Measurements from ENCODE around the gene UFD1. TPM values are rescaled to one million over a fixed set of nuclear protein-coding genes. Genes with fewer than 3 reads are reported as not detected.
"Not testable (repeated sequence)": the region's sequence is repeated elsewhere in the genome, so short reads cannot be mapped to it uniquely, and the experiment has no call there.

Gene UFD1
- total RNA-seq, 4 donors from 2014 or later: 4.9 to 57.2 (median 36.8) TPM

- 80 to 87% methylated on average over 3 to 8 of the region's 8 CpGs for WGBS, 2 donors (ENCODE audit: low coverage in 1 of 2)
- H3K9me3 ChIP-seq: no peaks in the 10 kb centered on the region
- DNase-seq: no peak
- H3K4me1 ChIP-seq: peaks cover 0 to 3% (median 0%) of the 10 kb centered on the region in 4 donors
- intact Hi-C loops (cut with DNase I; ENCODE audit: low total_unique reads): no loop called here
- in situ Hi-C loops (cut with MboI; ENCODE audit: low pct_ligation_motif_present in 1 of 4, low pct_unique_long_range_greater_than_20kb in 1 of 4, low sequenced_read_pairs in 3 of 4): no loop called here
- no peaks in the 10 kb centered on the region for H3K27me3 ChIP-seq
- peaks cover 0 to 13% (median 0%) of the 10 kb centered on the region in 4 donors for H3K36me3 ChIP-seq
- no peak overlapping the region for H3K4me3 ChIP-seq
- H3K27ac ChIP-seq: no peak overlapping the region
- TF ChIP-seq, protein P1, sequence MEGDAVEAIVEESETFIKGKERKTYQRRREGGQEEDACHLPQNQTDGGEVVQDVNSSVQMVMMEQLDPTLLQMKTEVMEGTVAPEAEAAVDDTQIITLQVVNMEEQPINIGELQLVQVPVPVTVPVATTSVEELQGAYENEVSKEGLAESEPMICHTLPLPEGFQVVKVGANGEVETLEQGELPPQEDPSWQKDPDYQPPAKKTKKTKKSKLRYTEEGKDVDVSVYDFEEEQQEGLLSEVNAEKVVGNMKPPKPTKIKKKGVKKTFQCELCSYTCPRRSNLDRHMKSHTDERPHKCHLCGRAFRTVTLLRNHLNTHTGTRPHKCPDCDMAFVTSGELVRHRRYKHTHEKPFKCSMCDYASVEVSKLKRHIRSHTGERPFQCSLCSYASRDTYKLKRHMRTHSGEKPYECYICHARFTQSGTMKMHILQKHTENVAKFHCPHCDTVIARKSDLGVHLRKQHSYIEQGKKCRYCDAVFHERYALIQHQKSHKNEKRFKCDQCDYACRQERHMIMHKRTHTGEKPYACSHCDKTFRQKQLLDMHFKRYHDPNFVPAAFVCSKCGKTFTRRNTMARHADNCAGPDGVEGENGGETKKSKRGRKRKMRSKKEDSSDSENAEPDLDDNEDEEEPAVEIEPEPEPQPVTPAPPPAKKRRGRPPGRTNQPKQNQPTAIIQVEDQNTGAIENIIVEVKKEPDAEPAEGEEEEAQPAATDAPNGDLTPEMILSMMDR (IDR thresholded peaks at IDR 0.05): no peak
- TF ChIP-seq POLR2AphosphoS5 (IDR thresholded peaks at IDR 0.05): no peak
- no peak for TF ChIP-seq EP300 (IDR thresholded peaks at IDR 0.05; ENCODE audit: low read depth)
- no peak for TF ChIP-seq POLR2A (IDR thresholded peaks at IDR 0.05)
Observed at GRCh38 chr22:19440411-19441195, 38.4 kb downstream of the UFD1 start.

- in situ Hi-C loops (cut with MboI; ENCODE audit: low pct_ligation_motif_present in 1 of 4, low pct_unique_long_range_greater_than_20kb in 1 of 4, low sequenced_read_pairs in 3 of 4) (no loop called here), intact Hi-C loops (cut with DNase I; ENCODE audit: low total_unique reads) (no loop called here)
- no peaks in the 10 kb centered on the region for H3K9me3 ChIP-seq
- H3K4me1 ChIP-seq: peaks cover 2 to 4% (median 3%) of the 10 kb centered on the region in 4 donors
- H3K36me3 ChIP-seq: peaks cover 0 to 7% (median 0%) of the 10 kb centered on the region in 4 donors
- no peak overlapping the region for H3K27ac ChIP-seq
- no peak for DNase-seq
- WGBS, 2 donors (ENCODE audit: low coverage in 1 of 2): 89% methylated on average over 7 of the region's 7 CpGs
- no peaks in the 10 kb centered on the region for H3K27me3 ChIP-seq
- TF ChIP-seq POLR2AphosphoS5 (IDR thresholded peaks at IDR 0.05) (no peak), POLR2A (IDR thresholded peaks at IDR 0.05) (no peak), EP300 (IDR thresholded peaks at IDR 0.05; ENCODE audit: low read depth) (no peak)
- TF ChIP-seq, protein P1 (IDR thresholded peaks at IDR 0.05): no peak
- no peak overlapping the region for H3K4me3 ChIP-seq
Observed at GRCh38 chr22:19438298-19438697, 40.7 kb downstream of the UFD1 start.

GRCh38 chr22:19436444-19437161 is 42.4 kb downstream of the UFD1 start:
- H3K27ac ChIP-seq; in situ Hi-C loops (cut with MboI; ENCODE audit: low pct_ligation_motif_present in 1 of 4, low pct_unique_long_range_greater_than_20kb in 1 of 4, low sequenced_read_pairs in 3 of 4); H3K27me3 ChIP-seq; DNase-seq; H3K4me1 ChIP-seq; H3K9me3 ChIP-seq; H3K36me3 ChIP-seq; intact Hi-C loops (cut with DNase I; ENCODE audit: low total_unique reads); H3K4me3 ChIP-seq: not testable (repeated sequence)
- 92 to 96% methylated on average over 6 to 9 of the region's 9 CpGs for WGBS, 2 donors (ENCODE audit: low coverage in 1 of 2)

GRCh38 chr22:19434829-19435580 is 44.0 kb downstream of the UFD1 start:
- DNase-seq: no peak
- Histone ChIP-seq H3K4me1 (peaks cover 13 to 21% (median 17%) of the 10 kb centered on the region in 4 donors), H3K27me3 (no peaks in the 10 kb centered on the region), H3K36me3 (peaks cover 0 to 7% (median 0%) of the 10 kb centered on the region in 4 donors), H3K4me3 (no peak overlapping the region), H3K27ac (no peak overlapping the region), H3K9me3 (no peaks in the 10 kb centered on the region)
- in situ Hi-C loops (cut with MboI; ENCODE audit: low pct_ligation_motif_present in 1 of 4, low pct_unique_long_range_greater_than_20kb in 1 of 4, low sequenced_read_pairs in 3 of 4) (no loop called here), intact Hi-C loops (cut with DNase I; ENCODE audit: low total_unique reads) (no loop called here)
- WGBS, 2 donors (ENCODE audit: low coverage in 1 of 2): 75% methylated on average over 2 of the region's 2 CpGs; no CpG with 5 or more reads in 1 of the 2 donors
- TF ChIP-seq EP300 (IDR thresholded peaks at IDR 0.05; ENCODE audit: low read depth) (no peak), POLR2A (IDR thresholded peaks at IDR 0.05) (no peak), POLR2AphosphoS5 (IDR thresholded peaks at IDR 0.05) (no peak)
- TF ChIP-seq, protein P1 (IDR thresholded peaks at IDR 0.05): no peak
